Natural killer cell (primary cell): ENCODE data around the gene USP28. TPM values are rescaled to one million over a fixed set of nuclear protein-coding genes. Genes with fewer than 3 reads are reported as not detected.
A peak's percentile ranks its signal among the peaks of the same experiment; 100 is the strongest.

ENCODE experiments used
- ATAC-seq, 3 donors: fragments of 150-1000 bp in 2 of 3; fragments of 200-7000 bp in 1 of 3; cut with Tn5 transposase; 1 replicate in 1 of 3; 2 replicates in 2 of 3; pipeline ENCODE4 v1.10.0; 2021; ENCODE audit warnings: mild to moderate bottlenecking in 2 of 3, moderate library complexity in 2 of 3
- DNase-seq, 2 donors: peaks; one replicate each; pipeline versions ENCODE4 v3.0.0 to v3.0.0-alpha.2; 2013 to 2021; ENCODE audit warnings: mixed read lengths in 1 of 2
- H3K27ac ChIP-seq: one replicate; pipeline ENCODE4 v1.5.1; 2013; ENCODE audit warnings: mild to moderate bottlenecking, low read length
- H3K27me3 ChIP-seq: one replicate; pipeline ENCODE4 v1.6.1; 2013; ENCODE audit warnings: low read length; ENCODE audit not compliant: control insufficient read depth, insufficient read depth
- H3K36me3 ChIP-seq: one replicate; pipeline ENCODE4 v1.6.1; 2013; ENCODE audit warnings: low read length; ENCODE audit not compliant: control insufficient read depth, insufficient read depth
- H3K4me1 ChIP-seq: one replicate; pipeline ENCODE4 v1.6.1; 2013; ENCODE audit warnings: low read length; ENCODE audit not compliant: control insufficient read depth, insufficient read depth
- H3K4me3 ChIP-seq: one replicate; pipeline ENCODE4 v1.5.1; 2013; ENCODE audit warnings: low read length
- H3K9me3 ChIP-seq: one replicate; pipeline ENCODE4 v1.6.1; 2013; ENCODE audit warnings: low read length; ENCODE audit not compliant: control insufficient read depth, insufficient read depth
- H3K27ac Mint-ChIP-seq, 2 donors: one replicate each; pipeline ENCODE4 v1.8.0; 2022; ENCODE audit warnings: mild to moderate bottlenecking in 2 of 2, mixed read lengths in 2 of 2, moderate library complexity in 1 of 2
- H3K27me3 Mint-ChIP-seq, 2 donors: one replicate each; pipeline ENCODE4 v1.8.0; 2022; ENCODE audit warnings: low read depth in 2 of 2, mixed read lengths in 2 of 2
- H3K36me3 Mint-ChIP-seq: one replicate; pipeline ENCODE4 v1.8.0; 2022; ENCODE audit warnings: mixed read lengths
- H3K4me1 Mint-ChIP-seq, 2 donors: one replicate each; pipeline ENCODE4 v1.8.0; 2022; ENCODE audit warnings: mixed read lengths in 2 of 2
- H3K4me3 Mint-ChIP-seq: one replicate; pipeline ENCODE4 v1.8.0; 2022; ENCODE audit warnings: mild to moderate bottlenecking, moderate library complexity, mixed read lengths
- H3K9me3 Mint-ChIP-seq, 2 donors: one replicate each; pipeline ENCODE4 v1.8.0; 2022; ENCODE audit warnings: mixed read lengths in 2 of 2
- WGBS: methylation state at CpG from one replicate; pipeline ENCODE4 v1.1.7; 2013; ENCODE audit warnings: missing lambda C conversion rate; ENCODE audit not compliant: insufficient coverage; 5-methylcytosine and 5-hydroxymethylcytosine counted together
- intact Hi-C: fragments of 100-400 bp; cut with micrococcal nuclease; formaldehyde crosslinking; loops from one replicate; pipeline ENCODE4 v1.14.2; 2022
- total RNA-seq, 4 donors: library from RNA; stranded (reverse); fragments of 120-200 nt in 1 of 4; gene quantifications; one replicate each; pipeline versions ENCODE4 v1.2.3 to v1.2.4, GENCODE V29; 2013 to 2022
- TF ChIP-seq, protein P1 (sequence below): fragments of 200-600 bp; IDR thresholded peaks from one replicate; pipeline ENCODE4 v1.8.0; 2022; ENCODE audit warnings: antibody characterized with exemption

Gene USP28
- total RNA-seq, 3 donors from 2014 or later (not counting 1 experiment from before 2014, with no cell fraction given) = 118 to 160 (median 132) TPM

DNA sequence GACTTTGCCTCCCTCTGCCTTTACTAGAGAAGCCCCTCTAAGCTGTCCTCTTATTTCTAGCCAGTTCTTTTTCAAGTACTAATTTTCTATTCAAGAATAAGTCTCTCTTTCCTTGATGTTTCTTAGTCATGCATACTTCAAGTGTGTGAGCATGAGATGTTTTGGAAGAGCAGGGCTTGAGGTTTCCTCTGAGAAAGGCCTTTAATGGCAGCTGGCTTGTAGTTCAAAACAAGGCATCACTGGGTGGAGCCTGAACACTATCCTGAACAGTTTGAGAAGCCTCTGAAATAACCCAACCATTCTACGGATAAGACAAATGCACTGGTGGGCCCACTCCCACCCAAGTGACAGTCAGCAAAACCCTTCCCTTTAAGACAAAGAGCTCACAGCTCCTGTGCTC lies 58.2 kb downstream of the USP28 start:
- Mint-ChIP-seq H3K36me3 (peaks cover 9% of the 10 kb centered on the region), H3K27me3 (no peaks in the 10 kb centered on the region)
- peaks cover 67% of the 10 kb centered on the region for H3K36me3 ChIP-seq

GRCh38 chr11:113814181-113814580 lies 61.2 kb downstream of the USP28 start:
- no peaks in the 10 kb centered on the region for H3K9me3 Mint-ChIP-seq
- peaks cover 13% of the 10 kb centered on the region for H3K36me3 Mint-ChIP-seq
- H3K4me1 Mint-ChIP-seq = no peaks in the 10 kb centered on the region
- no peak for DNase-seq
- H3K36me3 ChIP-seq = peaks cover 69% of the 10 kb centered on the region
- H3K4me3 ChIP-seq = no peak overlapping the region
- H3K27ac Mint-ChIP-seq = peak overlapping the region; percentile 46 to 52
- TF ChIP-seq, protein P1, sequence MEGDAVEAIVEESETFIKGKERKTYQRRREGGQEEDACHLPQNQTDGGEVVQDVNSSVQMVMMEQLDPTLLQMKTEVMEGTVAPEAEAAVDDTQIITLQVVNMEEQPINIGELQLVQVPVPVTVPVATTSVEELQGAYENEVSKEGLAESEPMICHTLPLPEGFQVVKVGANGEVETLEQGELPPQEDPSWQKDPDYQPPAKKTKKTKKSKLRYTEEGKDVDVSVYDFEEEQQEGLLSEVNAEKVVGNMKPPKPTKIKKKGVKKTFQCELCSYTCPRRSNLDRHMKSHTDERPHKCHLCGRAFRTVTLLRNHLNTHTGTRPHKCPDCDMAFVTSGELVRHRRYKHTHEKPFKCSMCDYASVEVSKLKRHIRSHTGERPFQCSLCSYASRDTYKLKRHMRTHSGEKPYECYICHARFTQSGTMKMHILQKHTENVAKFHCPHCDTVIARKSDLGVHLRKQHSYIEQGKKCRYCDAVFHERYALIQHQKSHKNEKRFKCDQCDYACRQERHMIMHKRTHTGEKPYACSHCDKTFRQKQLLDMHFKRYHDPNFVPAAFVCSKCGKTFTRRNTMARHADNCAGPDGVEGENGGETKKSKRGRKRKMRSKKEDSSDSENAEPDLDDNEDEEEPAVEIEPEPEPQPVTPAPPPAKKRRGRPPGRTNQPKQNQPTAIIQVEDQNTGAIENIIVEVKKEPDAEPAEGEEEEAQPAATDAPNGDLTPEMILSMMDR = no peak
- H3K4me3 Mint-ChIP-seq = no peak overlapping the region
- no peaks in the 10 kb centered on the region for H3K27me3 ChIP-seq
- H3K27me3 Mint-ChIP-seq = no peaks in the 10 kb centered on the region
- no peaks in the 10 kb centered on the region for H3K4me1 ChIP-seq
- no peak for ATAC-seq
- intact Hi-C loops = no loop called here
- no peaks in the 10 kb centered on the region for H3K9me3 ChIP-seq
- H3K27ac ChIP-seq = no peak overlapping the region

More for the DNA sequence above, 58.2 kb downstream of the USP28 start:
- TF ChIP-seq, protein P1 = no peak
- H3K4me3 ChIP-seq = no peak overlapping the region
- WGBS = 93% methylated on average over 1 of the region's 1 CpG
- peak overlapping the region in 1 of 2 donors; percentile 62 for H3K27ac Mint-ChIP-seq
- no peaks in the 10 kb centered on the region for H3K9me3 Mint-ChIP-seq
- DNase-seq (no peak), ATAC-seq (no peak)
- no peaks in the 10 kb centered on the region for H3K4me1 Mint-ChIP-seq
- no peak overlapping the region for H3K27ac ChIP-seq
- no peaks in the 10 kb centered on the region for H3K9me3 ChIP-seq
- intact Hi-C loops = no loop called here
- no peaks in the 10 kb centered on the region for H3K4me1 ChIP-seq
- no peak overlapping the region for H3K4me3 Mint-ChIP-seq
- H3K27me3 ChIP-seq = no peaks in the 10 kb centered on the region

DNA sequence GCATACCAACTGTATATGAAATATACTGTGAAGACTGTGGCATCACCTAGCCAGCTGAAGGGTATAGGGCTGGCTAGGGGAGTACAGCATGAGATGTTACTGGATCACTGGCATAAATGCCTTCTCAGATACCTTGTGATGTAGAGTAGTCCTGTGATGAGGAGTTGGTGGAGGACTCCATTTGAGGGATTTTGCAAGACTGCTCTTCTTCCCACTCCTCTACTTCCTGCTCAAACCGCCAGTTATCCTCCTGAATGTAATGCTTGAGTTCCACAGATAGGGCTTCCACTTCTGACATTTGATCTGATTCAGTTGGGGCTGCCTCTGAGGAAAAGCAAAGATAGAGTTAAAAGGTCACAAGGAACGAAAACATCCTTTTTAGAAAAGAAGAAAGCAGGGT lies 66.4 kb downstream of the USP28 start:
- H3K9me3 ChIP-seq = no peaks in the 10 kb centered on the region
- WGBS = 100% methylated on average over 1 of the region's 2 CpGs
- H3K4me1 Mint-ChIP-seq = no peaks in the 10 kb centered on the region
- TF ChIP-seq, protein P1 = no peak
- H3K9me3 Mint-ChIP-seq = no peaks in the 10 kb centered on the region
- H3K27me3 ChIP-seq = no peaks in the 10 kb centered on the region
- H3K27ac ChIP-seq = no peak overlapping the region
- DNase-seq (no peak), ATAC-seq (no peak)
- no peaks in the 10 kb centered on the region for H3K4me1 ChIP-seq
- no peak overlapping the region for H3K4me3 Mint-ChIP-seq
- intact Hi-C loops = no loop called here
- no peaks in the 10 kb centered on the region for H3K27me3 Mint-ChIP-seq
- peaks cover 81% of the 10 kb centered on the region for H3K36me3 ChIP-seq
- no peak overlapping the region for H3K27ac Mint-ChIP-seq
- H3K36me3 Mint-ChIP-seq = peaks cover 21% of the 10 kb centered on the region
- H3K4me3 ChIP-seq = no peak overlapping the region

DNA sequence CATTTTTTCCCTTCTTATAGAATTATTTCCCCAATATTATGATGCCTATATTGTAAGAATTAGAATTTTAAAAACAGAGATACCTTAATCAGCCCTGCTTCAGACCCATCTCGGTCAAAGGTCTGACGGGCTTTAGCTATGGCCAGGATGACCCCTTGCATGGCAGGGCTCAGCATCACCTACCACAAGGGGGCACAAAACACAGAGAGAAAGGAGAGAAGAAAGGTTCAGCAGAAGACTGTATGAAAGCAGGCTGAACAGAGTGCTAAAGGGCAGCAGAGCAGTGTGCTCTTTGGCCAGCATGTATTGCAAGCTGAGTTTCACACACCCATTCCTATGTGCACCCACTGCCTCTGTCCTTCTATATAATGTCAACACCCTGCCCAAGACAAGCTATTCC lies 69.0 kb downstream of the USP28 start:
- Histone ChIP-seq H3K27me3 (no peaks in the 10 kb centered on the region), H3K36me3 (peaks cover 83% of the 10 kb centered on the region), H3K27ac (no peak overlapping the region), H3K4me1 (no peaks in the 10 kb centered on the region), H3K4me3 (no peak overlapping the region), H3K9me3 (no peaks in the 10 kb centered on the region)
- peak overlapping the region in 1 of 2 donors; percentile 14 for H3K27ac Mint-ChIP-seq
- TF ChIP-seq, protein P1 = peak; percentile 10
- H3K27me3 Mint-ChIP-seq = no peaks in the 10 kb centered on the region
- intact Hi-C loops = no loop called here
- no peaks in the 10 kb centered on the region for H3K9me3 Mint-ChIP-seq
- ATAC-seq (peak in 2 of 3 donors; percentile 41 to 42), DNase-seq (peak in 1 of 2 donors; percentile 19)
- H3K4me1 Mint-ChIP-seq = no peaks in the 10 kb centered on the region
- H3K4me3 Mint-ChIP-seq = no peak overlapping the region
- WGBS = 93% methylated on average over 2 of the region's 2 CpGs
- H3K36me3 Mint-ChIP-seq = peaks cover 35% of the 10 kb centered on the region
